NCI-H146 treated with DMSO at 0.1 percent for 48 hours (cell line): ENCODE results near the gene SLC35E3.
A peak's percentile ranks its signal among the peaks of the same experiment; 100 is the strongest.

ENCODE experiments used
- DNase-seq: peaks from one replicate; lab custom pipeline; 2025; ENCODE audit not compliant: unreplicated experiment; lab: John Stamatoyannopoulos, UW

The SLC35E3 gene

DNA sequence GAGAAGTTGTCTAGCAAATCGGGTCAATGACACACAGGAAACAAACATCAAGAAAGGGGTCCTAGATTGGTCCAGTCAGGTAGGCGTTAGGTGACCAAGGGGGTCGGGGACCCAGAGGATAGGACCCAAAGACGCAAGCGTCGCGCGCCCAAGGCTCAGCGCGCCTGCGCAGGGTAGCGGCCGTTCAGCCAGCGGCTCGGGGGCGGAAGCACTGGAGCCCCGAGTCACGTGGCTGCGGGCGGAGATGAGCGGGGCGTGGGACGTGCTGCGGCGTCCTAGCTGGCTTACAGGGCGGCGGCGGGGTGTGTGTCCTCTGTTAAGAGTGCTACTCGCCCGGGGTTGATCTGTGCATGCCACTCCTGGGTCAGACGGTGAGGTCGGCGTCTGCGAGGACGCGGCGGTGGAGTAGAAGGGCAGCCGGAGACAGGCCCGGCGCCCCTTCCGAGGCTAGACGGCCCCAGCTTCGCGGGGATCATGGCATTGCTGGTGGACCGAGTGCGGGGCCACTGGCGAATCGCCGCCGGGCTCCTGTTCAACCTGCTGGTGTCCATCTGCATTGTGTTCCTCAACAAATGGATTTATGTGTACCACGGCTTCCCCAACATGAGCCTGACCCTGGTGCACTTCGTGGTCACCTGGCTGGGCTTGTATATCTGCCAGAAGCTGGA, at the start of gene SLC35E3:
Gene SLC35E3 (plus strand): TSS at position 273 of the 668 bp plus-strand sequence. CDS start 202 bp downstream, at position 475.
- peak; percentile 89 for DNase-seq

DNA sequence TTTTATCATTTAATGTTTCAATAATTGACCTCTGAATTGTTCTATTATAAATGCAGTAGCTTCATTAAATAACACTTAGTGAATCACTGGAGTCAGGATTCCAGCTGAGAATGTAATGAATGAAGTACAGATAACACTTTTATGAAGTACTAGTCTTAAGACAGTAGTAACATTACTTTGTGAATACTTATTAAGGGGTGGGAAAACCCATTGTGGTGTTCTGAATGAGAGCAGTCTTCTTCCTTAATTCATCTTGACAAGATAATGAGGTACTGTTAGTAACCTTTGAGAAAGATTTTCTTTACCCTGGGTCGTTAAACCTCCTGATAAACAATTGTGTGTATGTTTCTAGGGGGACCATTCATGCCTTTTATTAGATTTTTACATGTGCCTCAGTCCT, 46.5 kb upstream of the SLC35E3 start:
- DNase-seq, result no peak

GRCh38 chr12:68727776-68728175, 18.2 kb upstream of the SLC35E3 start:
- DNase-seq, result no peak

- DNase-seq, result no peak
Measured at GRCh38 chr12:68733661-68734071, 12.3 kb upstream of the SLC35E3 start.

- no peak for DNase-seq
Measured at GRCh38 chr12:68739891-68740290, 6.1 kb upstream of the SLC35E3 start.

- no peak for DNase-seq
Measured at GRCh38 chr12:68743356-68743755, 2.6 kb upstream of the SLC35E3 start.

GRCh38 chr12:68745376-68745903, 536 bp upstream of the SLC35E3 start:
- no peak for DNase-seq

GRCh38 chr12:68746572-68747180, 700 bp downstream of the SLC35E3 start:
- DNase-seq, result peak; percentile 33

GRCh38 chr12:68749443-68749842, 3.5 kb downstream of the SLC35E3 start:
- DNase-seq, result no peak

GRCh38 chr12:68749861-68750260, 3.9 kb downstream of the SLC35E3 start:
- no peak for DNase-seq

GRCh38 chr12:68750506-68750905, 4.5 kb downstream of the SLC35E3 start:
- no peak for DNase-seq

- no peak for DNase-seq
Measured at GRCh38 chr12:68755536-68756243, 9.7 kb downstream of the SLC35E3 start.

- no peak for DNase-seq
Measured at GRCh38 chr12:68759852-68760251, 13.9 kb downstream of the SLC35E3 start.

- no peak for DNase-seq
Measured at GRCh38 chr12:68760806-68761441, 14.9 kb downstream of the SLC35E3 start.

DNA sequence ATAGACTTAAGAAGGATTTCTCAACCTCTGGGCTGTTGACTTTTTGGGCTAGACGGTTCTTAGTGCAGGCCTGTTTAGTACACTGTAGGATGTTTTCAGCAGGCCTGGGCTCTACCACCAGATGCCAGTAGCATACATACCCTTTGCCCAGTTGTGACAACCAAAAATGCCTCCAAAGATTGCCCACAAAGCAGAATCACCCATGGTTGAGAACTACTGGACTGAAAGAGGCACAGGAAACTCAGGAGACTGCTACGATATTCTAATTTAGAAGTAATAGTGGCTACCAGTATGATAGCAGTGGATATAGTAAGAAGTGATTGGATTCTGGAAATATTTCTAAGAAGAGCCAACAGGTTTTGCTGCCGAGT, 15.5 kb downstream of the SLC35E3 start:
- no peak for DNase-seq

- DNase-seq, result no peak
Measured at GRCh38 chr12:68761901-68762630, 16.1 kb downstream of the SLC35E3 start.

DNA sequence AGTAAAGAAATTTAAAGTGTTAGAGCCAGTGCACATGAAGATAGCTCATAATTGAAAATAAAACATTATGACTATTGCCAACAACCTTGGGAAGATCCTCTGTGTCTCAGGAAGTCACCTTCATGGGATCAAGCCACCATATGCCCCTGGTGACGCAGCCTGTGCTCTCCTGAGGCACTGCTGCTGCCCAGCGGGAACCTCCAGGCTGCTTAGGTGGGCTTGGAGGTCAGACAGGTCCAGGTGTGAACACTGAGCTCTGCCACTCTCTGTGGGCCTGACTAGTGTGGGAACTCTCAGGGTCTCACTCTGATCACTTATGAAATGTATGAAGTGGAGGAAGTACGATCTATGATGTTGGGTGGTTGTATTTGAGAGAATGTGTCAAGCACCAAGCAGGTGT, 16.7 kb downstream of the SLC35E3 start:
- DNase-seq, result no peak

DNA sequence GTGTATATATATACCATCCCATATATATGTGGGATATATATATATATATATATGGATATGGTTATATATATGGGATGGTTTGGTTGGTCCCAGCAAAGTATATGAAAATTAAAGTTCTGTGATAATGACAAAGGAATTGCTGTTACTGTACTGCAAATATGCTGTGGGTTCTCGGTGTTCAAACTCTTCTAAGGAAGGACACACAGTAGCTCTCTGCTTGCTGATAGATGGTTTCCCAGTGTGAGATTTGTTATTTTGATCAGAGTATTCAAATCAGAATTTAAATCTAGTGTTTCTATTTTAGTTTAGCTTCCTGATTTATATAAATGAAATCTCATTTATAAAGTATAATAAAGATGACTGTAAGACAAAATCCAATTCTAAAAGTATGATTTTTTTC, 19.7 kb downstream of the SLC35E3 start:
- no peak for DNase-seq

DNA sequence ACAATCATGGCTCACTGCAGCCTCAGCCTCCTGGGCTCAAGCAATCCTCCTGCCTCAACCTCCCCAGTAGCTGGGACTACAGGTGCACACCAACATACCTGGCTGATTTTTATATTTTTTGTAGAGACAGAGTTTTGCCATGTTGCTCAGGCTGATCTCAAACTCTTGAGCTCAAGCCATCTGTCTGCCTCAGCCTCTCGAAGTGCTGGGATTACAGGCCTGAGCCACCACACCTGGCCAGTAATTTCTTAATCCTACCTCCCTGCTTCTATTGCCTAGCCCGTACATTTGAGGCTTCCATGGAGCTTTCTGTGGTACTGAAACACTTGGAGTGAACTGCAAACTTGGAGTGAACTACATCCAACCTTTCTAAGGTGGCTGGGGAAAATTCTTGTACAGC, 20.7 kb downstream of the SLC35E3 start:
- DNase-seq, result no peak

DNA sequence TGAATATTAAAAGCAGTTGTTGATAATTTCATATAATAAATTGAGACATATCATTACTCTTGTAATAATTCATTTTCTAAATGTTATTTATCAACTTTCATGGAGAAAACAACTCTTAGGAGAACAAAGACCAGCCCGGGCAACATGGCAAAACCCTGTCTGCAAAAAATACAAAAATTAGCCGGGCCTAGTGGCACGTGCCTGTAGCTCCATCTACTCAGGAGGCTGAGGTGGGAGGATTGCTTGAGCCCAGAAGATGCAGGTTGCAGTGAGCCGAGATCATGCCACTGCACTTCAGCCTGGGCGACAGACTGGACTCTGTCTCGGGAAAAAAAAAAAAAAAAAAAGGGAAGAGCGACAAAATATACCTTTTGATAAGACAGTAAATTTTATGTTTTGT, 21.2 kb downstream of the SLC35E3 start:
- DNase-seq, result no peak

GRCh38 chr12:68768431-68768939, 22.5 kb downstream of the SLC35E3 start:
- no peak for DNase-seq
